ENCODE measurements around the gene MACROD2.

MACROD2 gene

DNA sequence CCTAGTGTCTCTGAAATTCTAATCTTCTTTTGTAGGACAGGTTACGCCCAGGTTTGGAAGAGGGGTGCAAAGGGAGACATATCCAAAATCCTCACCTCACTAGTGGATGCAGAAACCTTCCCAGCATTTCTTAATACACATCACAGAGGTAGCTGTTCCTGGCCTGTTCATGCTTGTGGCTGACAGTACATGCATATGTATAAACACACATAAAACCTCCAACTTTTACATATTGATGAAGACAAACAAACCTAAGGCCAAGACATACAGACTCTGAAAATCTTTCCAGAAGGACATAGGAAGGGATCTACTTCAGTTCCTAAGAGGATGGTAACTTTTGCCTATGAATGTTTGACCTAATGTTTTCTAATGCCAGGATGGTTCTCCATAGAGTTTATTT is 1214.2 kb downstream of the MACROD2 start:
- Histone ChIP-seq H3K36me3 (ENCODE audit: insufficient read depth, low read length) (no peaks in the 10 kb centered on the region), H3K9ac (ENCODE audit: low read depth, low read length) (no peak overlapping the region), H3K4me3 (ENCODE audit: low read length) (no peak overlapping the region), H3K9me3 (replicated peaks; ENCODE audit: low read length) (no peaks in the 10 kb centered on the region), H3K27me3 (ENCODE audit: control insufficient read depth, insufficient read depth, low read length) (no peaks in the 10 kb centered on the region), H3K4me2 (ENCODE audit: low read length) (no peak overlapping the region), H3K4me1 (ENCODE audit: control insufficient read depth, insufficient read depth, low read length) (no peaks in the 10 kb centered on the region)

DNA sequence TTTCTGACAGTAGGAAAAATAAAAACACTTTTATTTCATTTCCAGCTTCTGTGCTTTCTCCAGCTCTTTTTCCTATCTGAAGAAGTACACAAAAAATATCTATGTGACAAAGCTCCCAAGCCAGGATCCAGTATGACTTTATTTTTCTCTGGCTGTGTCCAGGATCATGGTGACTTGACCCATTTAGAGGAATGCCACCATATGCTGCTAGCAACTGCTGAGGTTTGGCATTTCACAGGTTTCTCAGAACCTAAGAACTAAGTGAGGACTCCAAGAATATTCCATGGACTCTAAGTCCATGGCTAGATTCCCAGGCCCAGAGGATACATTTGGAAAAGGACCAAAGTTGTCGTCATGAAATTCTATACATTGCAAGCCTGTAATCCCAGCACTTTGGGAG is 1218.7 kb downstream of the MACROD2 start:
- Histone ChIP-seq H3K9me3 (replicated peaks; ENCODE audit: low read length) (no peaks in the 10 kb centered on the region), H3K4me2 (ENCODE audit: low read length) (no peak overlapping the region), H3K36me3 (ENCODE audit: insufficient read depth, low read length) (no peaks in the 10 kb centered on the region), H3K27me3 (ENCODE audit: control insufficient read depth, insufficient read depth, low read length) (no peaks in the 10 kb centered on the region), H3K4me3 (ENCODE audit: low read length) (no peak overlapping the region), H3K4me1 (ENCODE audit: control insufficient read depth, insufficient read depth, low read length) (no peaks in the 10 kb centered on the region), H3K9ac (ENCODE audit: low read depth, low read length) (no peak overlapping the region)

GRCh38 chr20:15220009-15220656 is 1224.8 kb downstream of the MACROD2 start:
- Histone ChIP-seq H3K9ac (ENCODE audit: low read depth, low read length) (no peak overlapping the region), H3K36me3 (ENCODE audit: insufficient read depth, low read length) (no peaks in the 10 kb centered on the region), H3K9me3 (replicated peaks; ENCODE audit: low read length) (no peaks in the 10 kb centered on the region)

DNA sequence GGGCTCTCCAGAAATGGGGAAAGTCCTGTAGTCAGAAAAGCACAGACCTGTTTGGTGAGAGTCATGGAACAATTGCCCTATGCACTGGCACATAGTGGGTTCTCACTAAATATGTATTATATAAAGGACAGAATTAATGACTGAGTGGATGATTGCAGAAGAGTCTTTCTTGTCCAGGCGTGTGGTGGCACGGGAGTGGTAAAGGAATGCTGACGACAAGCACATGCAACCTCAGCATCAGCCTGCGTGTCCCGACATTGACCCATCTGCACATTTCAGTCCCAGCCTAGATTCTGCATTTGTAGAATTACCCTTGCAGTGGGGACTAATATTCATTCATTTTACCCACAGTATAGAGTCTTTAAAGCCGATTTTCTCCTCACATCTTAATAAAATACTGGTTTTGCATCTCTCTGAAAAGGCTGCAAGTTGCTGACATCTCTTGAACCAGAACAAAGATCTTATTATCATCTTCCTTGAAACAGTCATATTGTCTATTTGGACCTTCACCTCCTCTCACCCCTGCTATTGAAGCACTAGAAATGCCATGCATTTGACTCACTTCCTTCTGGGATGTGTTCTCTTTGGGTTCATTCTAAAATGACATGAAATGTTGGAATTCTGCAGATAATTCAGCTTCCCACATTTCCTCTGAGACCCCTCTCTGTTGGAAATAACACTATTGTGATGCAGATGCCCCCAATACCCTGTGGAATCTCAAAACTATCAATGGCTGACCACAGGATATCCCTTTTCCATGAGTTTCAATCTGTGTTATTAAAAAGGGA is 1225.7 kb downstream of the MACROD2 start:
- H3K4me3 ChIP-seq (ENCODE audit: low read length): no peak overlapping the region
- H3K27me3 ChIP-seq (ENCODE audit: control insufficient read depth, insufficient read depth, low read length): no peaks in the 10 kb centered on the region
- no peak overlapping the region for H3K9ac ChIP-seq (ENCODE audit: low read depth, low read length)
- H3K9me3 ChIP-seq (replicated peaks; ENCODE audit: low read length): no peaks in the 10 kb centered on the region
- peak overlapping the region; percentile 12 for H3K4me2 ChIP-seq (ENCODE audit: low read length)
- H3K36me3 ChIP-seq (ENCODE audit: insufficient read depth, low read length): no peaks in the 10 kb centered on the region
- H3K4me1 ChIP-seq (ENCODE audit: control insufficient read depth, insufficient read depth, low read length): peaks cover 9% of the 10 kb centered on the region

More at GRCh38 chr20:15220009-15220656, 1224.8 kb downstream of the MACROD2 start:
- Histone ChIP-seq H3K4me1 (ENCODE audit: control insufficient read depth, insufficient read depth, low read length) (peaks cover 9% of the 10 kb centered on the region), H3K27me3 (ENCODE audit: control insufficient read depth, insufficient read depth, low read length) (no peaks in the 10 kb centered on the region), H3K4me2 (ENCODE audit: low read length) (no peak overlapping the region), H3K4me3 (ENCODE audit: low read length) (no peak overlapping the region)

GRCh38 chr20:15222502-15223330 is 1227.4 kb downstream of the MACROD2 start:
- H3K36me3 ChIP-seq (ENCODE audit: insufficient read depth, low read length): no peaks in the 10 kb centered on the region
- H3K4me2 ChIP-seq (ENCODE audit: low read length): no peak overlapping the region
- H3K4me3 ChIP-seq (ENCODE audit: low read length): no peak overlapping the region
- no peaks in the 10 kb centered on the region for H3K27me3 ChIP-seq (ENCODE audit: control insufficient read depth, insufficient read depth, low read length)
- no peak overlapping the region for H3K9ac ChIP-seq (ENCODE audit: low read depth, low read length)
- no peaks in the 10 kb centered on the region for H3K9me3 ChIP-seq (replicated peaks; ENCODE audit: low read length)
- peaks cover 9% of the 10 kb centered on the region for H3K4me1 ChIP-seq (ENCODE audit: control insufficient read depth, insufficient read depth, low read length)

DNA sequence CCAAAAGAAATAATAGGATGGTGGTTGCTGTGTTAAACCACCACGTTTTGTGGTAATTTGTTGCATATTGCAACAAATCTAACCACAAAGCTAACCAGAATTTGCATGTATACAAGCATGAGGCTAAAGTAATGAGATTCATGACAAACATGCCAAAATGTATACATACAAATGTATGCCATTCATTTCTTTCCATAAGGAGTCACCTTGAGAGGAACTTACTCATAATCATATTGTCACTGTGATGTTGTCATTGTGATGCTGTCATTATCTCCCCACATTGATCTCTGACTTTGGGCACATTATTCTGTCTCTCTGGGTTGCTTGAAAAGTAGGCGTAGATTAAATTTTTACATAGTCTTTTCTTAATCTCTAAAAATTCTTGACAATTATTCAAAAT is 1228.9 kb downstream of the MACROD2 start:
- H3K36me3 ChIP-seq (ENCODE audit: insufficient read depth, low read length): no peaks in the 10 kb centered on the region
- H3K9ac ChIP-seq (ENCODE audit: low read depth, low read length): no peak overlapping the region
- no peak overlapping the region for H3K4me2 ChIP-seq (ENCODE audit: low read length)
- no peak overlapping the region for H3K4me3 ChIP-seq (ENCODE audit: low read length)
- peaks cover 9% of the 10 kb centered on the region for H3K4me1 ChIP-seq (ENCODE audit: control insufficient read depth, insufficient read depth, low read length)
- H3K27me3 ChIP-seq (ENCODE audit: control insufficient read depth, insufficient read depth, low read length): no peaks in the 10 kb centered on the region
- H3K9me3 ChIP-seq (replicated peaks; ENCODE audit: low read length): no peaks in the 10 kb centered on the region

DNA sequence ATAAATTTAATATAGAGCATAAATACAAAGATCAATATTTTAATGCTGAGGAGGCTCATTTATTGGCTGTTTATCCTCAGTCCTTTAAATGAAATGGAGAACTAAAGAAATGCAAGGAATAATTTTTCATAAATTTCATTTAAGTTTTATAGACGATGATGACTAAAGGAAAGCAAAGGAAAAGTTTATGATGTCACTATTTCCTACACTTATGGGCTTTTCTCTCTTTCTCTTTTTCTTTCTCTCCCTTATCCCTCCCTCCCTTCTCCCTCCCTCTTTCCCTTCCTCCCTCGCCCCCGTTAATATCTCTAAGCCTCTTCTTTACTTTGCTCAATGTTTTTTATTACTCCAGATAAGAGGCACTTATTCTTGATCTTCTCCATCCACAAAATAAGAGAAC is 1231.8 kb downstream of the MACROD2 start:
- Histone ChIP-seq H3K4me1 (ENCODE audit: control insufficient read depth, insufficient read depth, low read length) (no peaks in the 10 kb centered on the region), H3K4me3 (ENCODE audit: low read length) (no peak overlapping the region), H3K9ac (ENCODE audit: low read depth, low read length) (no peak overlapping the region), H3K4me2 (ENCODE audit: low read length) (no peak overlapping the region), H3K36me3 (ENCODE audit: insufficient read depth, low read length) (no peaks in the 10 kb centered on the region), H3K27me3 (ENCODE audit: control insufficient read depth, insufficient read depth, low read length) (no peaks in the 10 kb centered on the region), H3K9me3 (replicated peaks; ENCODE audit: low read length) (no peaks in the 10 kb centered on the region)

GRCh38 chr20:15232243-15232642 is 1236.9 kb downstream of the MACROD2 start:
- Histone ChIP-seq H3K4me1 (ENCODE audit: control insufficient read depth, insufficient read depth, low read length) (no peaks in the 10 kb centered on the region), H3K4me3 (ENCODE audit: low read length) (no peak overlapping the region), H3K27me3 (ENCODE audit: control insufficient read depth, insufficient read depth, low read length) (no peaks in the 10 kb centered on the region), H3K9me3 (replicated peaks; ENCODE audit: low read length) (no peaks in the 10 kb centered on the region), H3K36me3 (ENCODE audit: insufficient read depth, low read length) (no peaks in the 10 kb centered on the region), H3K9ac (ENCODE audit: low read depth, low read length) (no peak overlapping the region), H3K4me2 (ENCODE audit: low read length) (no peak overlapping the region)

DNA sequence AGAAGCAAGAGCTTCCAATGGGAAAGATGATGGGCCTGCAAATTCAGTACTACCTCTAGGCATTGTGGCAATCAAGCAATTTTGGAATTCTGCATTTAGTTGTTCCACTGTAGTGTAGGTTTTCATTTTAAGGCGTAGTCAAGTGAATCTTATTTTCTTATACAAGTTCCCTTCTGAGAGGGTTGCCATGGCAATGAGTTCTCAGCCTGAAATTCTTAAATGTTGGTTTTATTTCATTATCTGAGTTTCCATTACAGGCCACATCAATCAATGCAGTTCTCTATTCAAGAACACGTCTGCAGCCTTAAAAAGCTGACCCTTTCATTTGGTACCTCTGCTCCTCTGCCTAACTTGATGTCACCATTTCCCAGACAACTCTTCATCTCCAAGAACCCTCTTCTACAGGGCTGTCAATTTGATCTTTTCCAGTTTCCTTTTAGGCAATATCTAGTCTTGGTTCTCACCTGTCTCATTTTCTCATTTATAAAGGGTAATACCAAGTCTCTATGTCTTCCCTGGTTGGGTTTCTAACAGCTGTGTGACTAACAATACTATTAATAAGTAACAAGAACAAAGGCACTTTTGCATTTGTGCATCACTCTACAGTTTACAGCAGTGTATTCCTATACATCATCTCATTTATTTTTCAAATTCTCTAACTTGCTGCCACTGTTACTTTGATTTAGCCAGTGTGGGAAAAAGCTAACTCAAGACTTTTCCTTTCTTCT is 1240.3 kb downstream of the MACROD2 start:
- Histone ChIP-seq H3K27me3 (ENCODE audit: control insufficient read depth, insufficient read depth, low read length) (no peaks in the 10 kb centered on the region), H3K4me2 (ENCODE audit: low read length) (no peak overlapping the region), H3K9me3 (replicated peaks; ENCODE audit: low read length) (no peaks in the 10 kb centered on the region), H3K4me3 (ENCODE audit: low read length) (no peak overlapping the region), H3K36me3 (ENCODE audit: insufficient read depth, low read length) (no peaks in the 10 kb centered on the region), H3K4me1 (ENCODE audit: control insufficient read depth, insufficient read depth, low read length) (no peaks in the 10 kb centered on the region), H3K9ac (ENCODE audit: low read depth, low read length) (no peak overlapping the region)

GRCh38 chr20:15236812-15237211 is 1241.5 kb downstream of the MACROD2 start:
- no peaks in the 10 kb centered on the region for H3K27me3 ChIP-seq (ENCODE audit: control insufficient read depth, insufficient read depth, low read length)
- H3K9me3 ChIP-seq (replicated peaks; ENCODE audit: low read length): no peaks in the 10 kb centered on the region
- H3K9ac ChIP-seq (ENCODE audit: low read depth, low read length): no peak overlapping the region
- H3K4me2 ChIP-seq (ENCODE audit: low read length): no peak overlapping the region
- no peaks in the 10 kb centered on the region for H3K36me3 ChIP-seq (ENCODE audit: insufficient read depth, low read length)
- H3K4me1 ChIP-seq (ENCODE audit: control insufficient read depth, insufficient read depth, low read length): peaks cover 7% of the 10 kb centered on the region
- H3K4me3 ChIP-seq (ENCODE audit: low read length): no peak overlapping the region

Data from skeletal muscle satellite cell (primary cell).